Measurements from ENCODE around the gene PPDPF.

GRCh38 chr20:63560333-63560805, 39.8 kb downstream of the PPDPF start:
- no peak for TF ChIP-seq CTCF (IDR thresholded peaks at IDR 0.05)
- TF ChIP-seq POLR2A (IDR thresholded peaks at IDR 0.05): no peak
